Loucy (cell line): ENCODE data around the gene IP6K2.

Experiments
- EZH2phosphoT487 ChIP-seq: fragments of 200-600 bp; IDR thresholded peaks from 2 replicates; pipeline ENCODE4 v1.6.1; 2018; ENCODE audit warnings: antibody characterized with exemption, mild to moderate bottlenecking, moderate library complexity, borderline replicate concordance
- TF ChIP-seq, protein P1 (sequence below): fragments of 200-600 bp; sonication (generic); conservative IDR thresholded peaks from 2 replicates; pipeline ENCODE4 v1.5.1; 2014; ENCODE audit warnings: mild to moderate bottlenecking, antibody characterized with exemption, low read length

DNA sequence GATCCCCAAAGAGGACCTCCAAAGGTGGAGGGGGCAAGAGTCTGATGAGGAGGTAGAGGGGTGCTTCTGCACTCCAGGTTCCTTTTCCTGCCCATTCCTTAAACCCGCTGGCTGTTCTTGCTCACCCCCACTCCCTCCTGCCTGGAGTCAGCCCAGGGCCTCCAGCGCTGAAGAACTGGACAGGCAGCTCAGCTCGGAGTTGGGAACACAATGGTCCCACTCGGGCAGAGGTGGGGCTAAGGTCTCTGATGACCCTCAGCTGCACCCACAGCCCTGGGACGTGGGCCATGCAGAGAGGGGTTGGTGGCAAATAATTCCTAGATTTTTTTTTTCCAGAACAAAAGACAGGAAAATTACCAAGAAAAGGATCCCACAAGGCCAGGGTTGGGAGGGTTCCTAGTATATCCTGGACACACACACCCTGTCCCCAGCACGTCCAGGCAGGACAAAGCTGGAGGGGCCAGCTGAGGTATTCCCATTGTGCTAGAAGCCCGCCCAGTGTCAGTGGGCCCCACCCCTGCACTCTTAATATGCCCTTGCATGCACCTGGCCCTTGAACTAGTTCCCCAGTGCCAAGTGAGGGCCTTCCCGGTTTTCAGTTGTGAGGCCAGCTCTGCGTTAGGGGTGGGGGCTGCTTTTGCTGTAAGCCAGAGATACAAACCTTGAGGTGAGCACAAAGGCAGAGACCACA is 22.1 kb upstream of the IP6K2 start:
- TF ChIP-seq, protein P1, sequence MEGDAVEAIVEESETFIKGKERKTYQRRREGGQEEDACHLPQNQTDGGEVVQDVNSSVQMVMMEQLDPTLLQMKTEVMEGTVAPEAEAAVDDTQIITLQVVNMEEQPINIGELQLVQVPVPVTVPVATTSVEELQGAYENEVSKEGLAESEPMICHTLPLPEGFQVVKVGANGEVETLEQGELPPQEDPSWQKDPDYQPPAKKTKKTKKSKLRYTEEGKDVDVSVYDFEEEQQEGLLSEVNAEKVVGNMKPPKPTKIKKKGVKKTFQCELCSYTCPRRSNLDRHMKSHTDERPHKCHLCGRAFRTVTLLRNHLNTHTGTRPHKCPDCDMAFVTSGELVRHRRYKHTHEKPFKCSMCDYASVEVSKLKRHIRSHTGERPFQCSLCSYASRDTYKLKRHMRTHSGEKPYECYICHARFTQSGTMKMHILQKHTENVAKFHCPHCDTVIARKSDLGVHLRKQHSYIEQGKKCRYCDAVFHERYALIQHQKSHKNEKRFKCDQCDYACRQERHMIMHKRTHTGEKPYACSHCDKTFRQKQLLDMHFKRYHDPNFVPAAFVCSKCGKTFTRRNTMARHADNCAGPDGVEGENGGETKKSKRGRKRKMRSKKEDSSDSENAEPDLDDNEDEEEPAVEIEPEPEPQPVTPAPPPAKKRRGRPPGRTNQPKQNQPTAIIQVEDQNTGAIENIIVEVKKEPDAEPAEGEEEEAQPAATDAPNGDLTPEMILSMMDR, result no peak
- TF ChIP-seq EZH2phosphoT487, result no peak
